ENCODE measurements around the gene CDHR5. TPM values are rescaled to one million over a fixed set of nuclear protein-coding genes. Genes with fewer than 3 reads are reported as not detected.
"Not testable (repeated sequence)": the region's sequence is repeated elsewhere in the genome, so short reads cannot be mapped to it uniquely, and the experiment has no call there.

Gene CDHR5
- total RNA-seq, 1 donor from 2014 or later, result not detected

GRCh38 chr11:657691-658126 lies 33.0 kb upstream of the CDHR5 start:
- DNase-seq (ENCODE audit: extremely low spot score, unreplicated experiment), result no peak
- H3K27ac Mint-ChIP-seq (ENCODE audit: unreplicated experiment), result no peak overlapping the region
- peaks cover 19% of the 10 kb centered on the region for H3K36me3 Mint-ChIP-seq (ENCODE audit: unreplicated experiment)
- no peak overlapping the region for H3K4me3 Mint-ChIP-seq (ENCODE audit: unreplicated experiment)
- H3K9me3 Mint-ChIP-seq (ENCODE audit: unreplicated experiment), result no peaks in the 10 kb centered on the region
- TF ChIP-seq CTCF (IDR thresholded peaks at IDR 0.05), result no peak
- no peaks in the 10 kb centered on the region for H3K4me1 Mint-ChIP-seq (ENCODE audit: unreplicated experiment)
- H3K27me3 Mint-ChIP-seq (ENCODE audit: unreplicated experiment), result no peaks in the 10 kb centered on the region

- Mint-ChIP-seq H3K9me3 (ENCODE audit: unreplicated experiment) (no peaks in the 10 kb centered on the region), H3K4me3 (ENCODE audit: unreplicated experiment) (no peak overlapping the region), H3K36me3 (ENCODE audit: unreplicated experiment) (peaks cover 22% of the 10 kb centered on the region), H3K27ac (ENCODE audit: unreplicated experiment) (no peak overlapping the region), H3K4me1 (ENCODE audit: unreplicated experiment) (no peaks in the 10 kb centered on the region), H3K27me3 (ENCODE audit: unreplicated experiment) (no peaks in the 10 kb centered on the region)
- no peak for DNase-seq (ENCODE audit: extremely low spot score, unreplicated experiment)
- TF ChIP-seq CTCF (IDR thresholded peaks at IDR 0.05), result no peak
Measured at GRCh38 chr11:656866-657265, 32.1 kb upstream of the CDHR5 start.

DNA sequence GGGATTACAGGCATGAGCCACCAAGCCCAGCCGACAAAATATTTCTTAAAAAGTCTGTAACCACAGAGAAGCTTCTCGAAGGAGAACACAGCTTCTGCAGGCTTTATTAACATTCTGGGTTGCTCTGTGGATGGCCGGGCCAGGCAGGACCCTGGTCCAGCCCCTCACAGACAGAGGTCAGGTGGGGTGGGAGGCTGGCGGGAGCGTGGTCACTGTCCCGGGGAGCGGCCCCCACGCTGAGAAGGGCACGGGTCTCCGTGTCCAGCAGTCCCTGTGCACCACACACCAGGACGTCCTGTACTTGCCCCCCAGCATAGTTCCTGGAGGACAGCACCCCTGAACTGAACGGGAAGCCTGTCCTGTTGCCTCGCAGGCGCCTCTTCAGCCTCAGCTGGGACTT lies 31.7 kb upstream of the CDHR5 start:
- TF ChIP-seq CTCF (IDR thresholded peaks at IDR 0.05), result no peak
- Mint-ChIP-seq H3K27me3 (ENCODE audit: unreplicated experiment) (no peaks in the 10 kb centered on the region), H3K27ac (ENCODE audit: unreplicated experiment) (no peak overlapping the region), H3K4me3 (ENCODE audit: unreplicated experiment) (no peak overlapping the region), H3K36me3 (ENCODE audit: unreplicated experiment) (peaks cover 22% of the 10 kb centered on the region), H3K4me1 (ENCODE audit: unreplicated experiment) (no peaks in the 10 kb centered on the region), H3K9me3 (ENCODE audit: unreplicated experiment) (no peaks in the 10 kb centered on the region)
- DNase-seq (ENCODE audit: extremely low spot score, unreplicated experiment), result no peak

DNA sequence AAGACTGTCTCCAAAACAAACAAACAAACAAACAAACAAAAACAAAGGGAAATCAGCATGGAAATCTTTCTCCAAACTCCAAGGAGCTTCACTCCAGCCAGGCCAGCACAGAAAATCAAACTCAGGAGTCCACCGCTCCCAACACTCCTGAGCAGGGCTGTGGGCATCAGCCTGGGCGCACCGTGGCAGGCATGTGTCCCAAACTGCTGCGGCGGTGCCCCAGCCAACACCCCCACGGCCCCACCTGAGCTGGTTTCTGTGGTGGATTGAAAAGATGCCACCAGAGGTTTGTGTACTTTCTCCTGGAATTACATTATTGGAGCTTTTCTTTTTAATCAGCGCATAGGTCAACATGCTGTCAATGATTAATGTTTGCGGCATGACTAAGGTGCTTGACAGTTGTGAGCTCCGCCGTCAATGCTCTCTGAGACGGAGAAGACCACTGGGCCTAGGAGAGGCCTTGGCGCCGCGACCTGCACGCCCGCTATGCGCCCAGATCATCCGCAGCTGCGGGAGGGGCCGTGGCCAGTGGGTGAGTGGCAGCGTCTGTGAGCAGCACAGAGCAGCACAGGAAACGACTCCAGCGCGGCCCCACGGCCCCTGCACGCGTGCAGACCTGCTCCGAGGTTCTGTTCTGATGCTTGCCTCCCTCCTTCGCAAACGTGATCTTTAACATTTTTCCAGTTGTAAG lies 30.4 kb upstream of the CDHR5 start:
- no peak overlapping the region for H3K4me3 Mint-ChIP-seq (ENCODE audit: unreplicated experiment)
- no peak overlapping the region for H3K27ac Mint-ChIP-seq (ENCODE audit: unreplicated experiment)
- no peak for TF ChIP-seq CTCF (IDR thresholded peaks at IDR 0.05)
- no peaks in the 10 kb centered on the region for H3K9me3 Mint-ChIP-seq (ENCODE audit: unreplicated experiment)
- DNase-seq (ENCODE audit: extremely low spot score, unreplicated experiment), result no peak
- H3K4me1 Mint-ChIP-seq (ENCODE audit: unreplicated experiment), result no peaks in the 10 kb centered on the region
- H3K27me3 Mint-ChIP-seq (ENCODE audit: unreplicated experiment), result no peaks in the 10 kb centered on the region
- H3K36me3 Mint-ChIP-seq (ENCODE audit: unreplicated experiment), result peaks cover 25% of the 10 kb centered on the region

GRCh38 chr11:654444-654843 lies 29.7 kb upstream of the CDHR5 start:
- H3K4me3 Mint-ChIP-seq (ENCODE audit: unreplicated experiment); DNase-seq (ENCODE audit: extremely low spot score, unreplicated experiment); H3K27me3 Mint-ChIP-seq (ENCODE audit: unreplicated experiment); H3K27ac Mint-ChIP-seq (ENCODE audit: unreplicated experiment); H3K9me3 Mint-ChIP-seq (ENCODE audit: unreplicated experiment); H3K4me1 Mint-ChIP-seq (ENCODE audit: unreplicated experiment): not testable (repeated sequence)
- peaks cover 23% of the 10 kb centered on the region for H3K36me3 Mint-ChIP-seq (ENCODE audit: unreplicated experiment)

Measured in osteocyte (in vitro differentiated cells).